Caco-2 (cell line): ENCODE measurements around the gene CLIC3. TPM values are rescaled to one million over a fixed set of nuclear protein-coding genes. Genes with fewer than 3 reads are reported as not detected.

Source experiments
- BruUV-seq: library from RNA; stranded (reverse); fragments of 400-500 nt; replicated peaks from 2 replicates; lab custom pipeline; 2021; lab: Mats Ljungman, UMichigan
- CTCF ChIA-PET: fragments of 300-600 bp; sonication (Branson Sonifier 250); formaldehyde crosslinking; loops from one replicate; lab custom pipeline; 2022; ENCODE audit warnings: antibody characterized with exemption; lab: Charles Lee
- POLR2A ChIA-PET: fragments of 300-600 bp; sonication (Branson Sonifier 250); formaldehyde crosslinking; loops from one replicate; lab custom pipeline; 2022; ENCODE audit warnings: antibody characterized with exemption; lab: Charles Lee
- DNase-seq, 2 experiments: peaks; one replicate each; pipeline versions ENCODE4 v3.0.0 to v3.0.0-alpha.2; 2020 to 2022
- H3K27me3 ChIP-seq: replicated peaks from 2 replicates; pipeline ENCODE4 v1.6.0; 2011; ENCODE audit warnings: low read length; ENCODE audit not compliant: control insufficient read depth, insufficient read depth
- H3K36me3 ChIP-seq: 2 replicates; pipeline ENCODE4 v1.5.1; 2011; ENCODE audit warnings: low read length; ENCODE audit not compliant: control insufficient read depth, insufficient read depth
- H3K4me1 ChIP-seq: fragments of 250-450 bp; sonication (Bioruptor Pico); 2 replicates; pipeline ENCODE4 v1.5.1; 2020; ENCODE audit warnings: mild to moderate bottlenecking
- H3K4me3 ChIP-seq: 2 replicates; pipeline ENCODE4 v1.5.1; 2011; ENCODE audit warnings: low read depth, mild to moderate bottlenecking, control low read depth, low read length
- H3K9me3 ChIP-seq: fragments of 250-450 bp; sonication (Bioruptor Pico); 2 replicates; pipeline ENCODE4 v1.5.1; 2020; ENCODE audit warnings: mild to moderate bottlenecking, moderate library complexity
- H3K27ac Mint-ChIP-seq: one replicate; pipeline ENCODE4 v1.8.0; 2022; ENCODE audit warnings: mixed read lengths; ENCODE audit not compliant: unreplicated experiment
- H3K27me3 Mint-ChIP-seq: one replicate; pipeline ENCODE4 v1.8.0; 2022; ENCODE audit warnings: mixed read lengths; ENCODE audit not compliant: insufficient read depth, unreplicated experiment
- H3K36me3 Mint-ChIP-seq: one replicate; pipeline ENCODE4 v1.8.0; 2022; ENCODE audit warnings: mild to moderate bottlenecking, mixed read lengths; ENCODE audit not compliant: insufficient read depth, unreplicated experiment
- H3K4me1 Mint-ChIP-seq: one replicate; pipeline ENCODE4 v1.8.0; 2022; ENCODE audit warnings: low read depth, mixed read lengths; ENCODE audit not compliant: unreplicated experiment
- H3K4me3 Mint-ChIP-seq: one replicate; pipeline ENCODE4 v1.8.0; 2022; ENCODE audit warnings: mild to moderate bottlenecking, moderate library complexity, mixed read lengths; ENCODE audit not compliant: unreplicated experiment
- H3K9me3 Mint-ChIP-seq: one replicate; pipeline ENCODE4 v1.8.0; 2022; ENCODE audit warnings: mixed read lengths; ENCODE audit not compliant: unreplicated experiment
- intact Hi-C: fragments of 100-400 bp; cut with micrococcal nuclease; formaldehyde crosslinking; loops from one replicate; pipeline ENCODE4 v1.10.0; 2022; ENCODE audit not compliant: unreplicated experiment
- total RNA-seq: library from RNA; stranded (reverse); gene quantifications from 2 replicates; pipeline ENCODE4 v1.2.3, GENCODE V29; 2022
- TF ChIP-seq, protein P1 (sequence below), 2 experiments: fragments of 200-600 bp in 1 of 2; IDR thresholded peaks; 1 replicate in 1 of 2; 2 replicates in 1 of 2; pipeline versions ENCODE4 v1.5.1 to v1.8.0; 2011 to 2022; ENCODE audit warnings: antibody characterized with exemption in 1 of 2, control low read depth in 1 of 2, inconsistent platforms in 1 of 2, low read depth in 1 of 2, low read length in 1 of 2, mild to moderate bottlenecking in 1 of 2, moderate library complexity in 1 of 2; ENCODE audit not compliant: insufficient read depth in 1 of 2, severe bottlenecking in 1 of 2, unreplicated experiment in 1 of 2

Gene CLIC3
- total RNA-seq, 1 experiment from 2014 or later, result 4.7 TPM

DNA sequence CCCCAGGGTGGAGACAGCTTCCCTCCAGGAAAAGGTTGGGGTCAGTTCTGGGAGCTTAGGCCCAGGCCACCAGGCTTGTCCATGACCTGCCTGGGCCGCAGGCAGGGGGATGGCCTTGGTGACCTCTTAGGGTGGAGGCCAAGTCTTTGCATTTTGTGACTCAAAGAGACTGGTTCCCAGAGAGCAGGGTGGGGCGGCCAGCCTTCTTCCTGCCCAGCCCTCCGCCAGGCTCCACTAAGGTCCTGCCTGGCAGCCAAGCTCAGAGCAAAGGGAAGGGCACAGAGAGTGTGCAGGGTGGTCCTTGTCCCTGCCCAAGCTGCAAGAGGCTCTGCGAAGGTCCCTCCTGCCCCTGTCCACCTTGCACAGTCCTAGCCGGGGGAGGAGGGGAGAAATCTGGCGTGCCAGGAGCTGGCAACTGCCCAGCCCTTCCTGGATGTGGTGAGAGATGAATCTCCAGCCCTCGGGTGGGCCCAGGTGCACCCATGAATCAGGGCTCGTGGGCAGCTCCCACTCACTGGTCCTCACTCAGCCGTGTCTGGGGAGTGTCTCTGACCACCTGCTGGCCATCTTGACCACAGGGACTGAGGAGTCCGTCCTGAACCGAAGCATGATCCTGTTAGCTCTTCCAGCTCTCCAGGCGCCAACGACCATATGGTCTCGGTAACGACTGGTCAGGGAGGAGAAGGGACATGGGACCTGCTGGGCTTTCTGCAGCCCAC lies 21.4 kb downstream of the CLIC3 start:
- H3K4me1 ChIP-seq, result no peaks in the 10 kb centered on the region
- no peaks in the 10 kb centered on the region for H3K9me3 ChIP-seq
- POLR2A ChIA-PET, result interaction anchor here (0.8 kb wide), 1 partner anchor 17 kb away, joined by 4 read pairs; the partner anchor contains the start of gene PAXX
- DNase-seq, result no peak
- no peak overlapping the region for H3K27ac Mint-ChIP-seq
- no TSS peak for BruUV-seq
- no peak overlapping the region for H3K4me3 Mint-ChIP-seq
- H3K4me1 Mint-ChIP-seq, result no peaks in the 10 kb centered on the region
- H3K36me3 ChIP-seq, result no peaks in the 10 kb centered on the region
- no peaks in the 10 kb centered on the region for H3K36me3 Mint-ChIP-seq
- TF ChIP-seq, protein P1, sequence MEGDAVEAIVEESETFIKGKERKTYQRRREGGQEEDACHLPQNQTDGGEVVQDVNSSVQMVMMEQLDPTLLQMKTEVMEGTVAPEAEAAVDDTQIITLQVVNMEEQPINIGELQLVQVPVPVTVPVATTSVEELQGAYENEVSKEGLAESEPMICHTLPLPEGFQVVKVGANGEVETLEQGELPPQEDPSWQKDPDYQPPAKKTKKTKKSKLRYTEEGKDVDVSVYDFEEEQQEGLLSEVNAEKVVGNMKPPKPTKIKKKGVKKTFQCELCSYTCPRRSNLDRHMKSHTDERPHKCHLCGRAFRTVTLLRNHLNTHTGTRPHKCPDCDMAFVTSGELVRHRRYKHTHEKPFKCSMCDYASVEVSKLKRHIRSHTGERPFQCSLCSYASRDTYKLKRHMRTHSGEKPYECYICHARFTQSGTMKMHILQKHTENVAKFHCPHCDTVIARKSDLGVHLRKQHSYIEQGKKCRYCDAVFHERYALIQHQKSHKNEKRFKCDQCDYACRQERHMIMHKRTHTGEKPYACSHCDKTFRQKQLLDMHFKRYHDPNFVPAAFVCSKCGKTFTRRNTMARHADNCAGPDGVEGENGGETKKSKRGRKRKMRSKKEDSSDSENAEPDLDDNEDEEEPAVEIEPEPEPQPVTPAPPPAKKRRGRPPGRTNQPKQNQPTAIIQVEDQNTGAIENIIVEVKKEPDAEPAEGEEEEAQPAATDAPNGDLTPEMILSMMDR (IDR thresholded peaks at IDR 0.05; ENCODE audit: insufficient read depth in 1 of 2, low read depth in 1 of 2, low read length in 1 of 2, severe bottlenecking in 1 of 2, unreplicated experiment in 1 of 2), result no peak
- no peaks in the 10 kb centered on the region for H3K9me3 Mint-ChIP-seq
- H3K4me3 ChIP-seq, result no peak overlapping the region
- H3K27me3 ChIP-seq, result no peaks in the 10 kb centered on the region
- no peaks in the 10 kb centered on the region for H3K27me3 Mint-ChIP-seq
- intact Hi-C loops, result no loop called here
- CTCF ChIA-PET, result interaction anchor here (1.3 kb wide), 1 partner anchor 55 kb away, joined by 3 read pairs; no protein-coding TSS in a partner anchor

DNA sequence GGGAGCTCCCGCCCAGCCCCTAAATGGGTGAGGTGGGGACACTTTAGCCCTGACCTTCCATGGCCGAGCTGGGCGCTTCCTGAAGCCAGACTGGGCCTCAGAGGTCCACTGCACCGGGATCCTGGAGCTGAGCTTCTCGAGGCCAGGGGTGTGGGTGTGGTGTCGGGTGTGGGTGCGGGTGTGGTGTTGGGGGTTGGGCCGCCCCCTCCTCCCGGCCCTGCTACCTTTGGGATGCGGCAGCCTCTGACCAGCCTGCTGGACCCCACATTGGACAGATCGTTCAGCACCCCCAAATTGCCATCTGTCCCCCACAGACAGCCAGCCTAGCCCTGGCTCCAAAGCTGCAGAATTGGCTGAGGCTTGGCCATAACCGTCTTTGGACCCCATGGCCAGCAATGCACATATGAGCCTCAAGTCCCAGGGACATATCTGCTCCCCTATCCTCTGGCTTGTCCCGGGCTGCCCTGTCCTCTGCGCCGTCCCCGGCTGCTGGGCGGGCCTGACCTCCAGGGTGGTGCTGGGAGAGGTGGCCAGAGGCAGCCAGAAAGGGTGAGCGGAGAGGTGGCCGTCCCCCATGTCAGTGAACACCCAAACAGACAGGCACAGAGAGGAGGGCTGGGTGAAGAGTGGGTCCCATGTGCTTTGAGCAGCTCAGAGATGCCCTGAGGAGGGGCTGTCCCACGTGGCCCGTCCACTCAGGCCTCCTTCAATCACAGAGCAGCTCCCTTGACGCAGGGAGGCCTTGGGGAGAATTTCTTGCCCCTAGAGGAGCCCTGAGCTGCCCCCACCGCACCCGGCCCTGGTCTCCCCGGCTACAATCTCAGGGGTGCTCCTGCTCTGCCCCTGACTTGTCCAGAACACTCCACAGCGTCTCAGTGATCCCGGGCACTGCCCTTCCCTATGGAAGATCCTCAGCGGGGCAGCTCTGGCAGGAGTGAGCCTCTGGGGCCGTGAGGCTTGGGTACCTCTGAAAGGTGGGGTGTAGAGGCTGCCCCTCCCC lies 22.4 kb downstream of the CLIC3 start:
- Histone ChIP-seq H3K9me3 (no peaks in the 10 kb centered on the region), H3K36me3 (no peaks in the 10 kb centered on the region), H3K27me3 (no peaks in the 10 kb centered on the region), H3K4me1 (no peaks in the 10 kb centered on the region), H3K4me3 (no peak overlapping the region)
- no peak overlapping the region for H3K27ac Mint-ChIP-seq
- H3K9me3 Mint-ChIP-seq, result no peaks in the 10 kb centered on the region
- intact Hi-C loops, result no loop called here
- no peak overlapping the region for H3K4me3 Mint-ChIP-seq
- no peak for DNase-seq
- TF ChIP-seq, protein P1 (IDR thresholded peaks at IDR 0.05; ENCODE audit: insufficient read depth in 1 of 2, low read depth in 1 of 2, low read length in 1 of 2, severe bottlenecking in 1 of 2, unreplicated experiment in 1 of 2), result no peak
- CTCF ChIA-PET, result interaction anchor here (0.6 to 1.3 kb wide), 2 partner anchors 23 to 56 kb away, joined by 3 read pairs; no protein-coding TSS in a partner anchor
- POLR2A ChIA-PET, result no interaction called here
- H3K27me3 Mint-ChIP-seq, result no peaks in the 10 kb centered on the region
- no peaks in the 10 kb centered on the region for H3K4me1 Mint-ChIP-seq
- no TSS peak for BruUV-seq
- no peaks in the 10 kb centered on the region for H3K36me3 Mint-ChIP-seq

DNA sequence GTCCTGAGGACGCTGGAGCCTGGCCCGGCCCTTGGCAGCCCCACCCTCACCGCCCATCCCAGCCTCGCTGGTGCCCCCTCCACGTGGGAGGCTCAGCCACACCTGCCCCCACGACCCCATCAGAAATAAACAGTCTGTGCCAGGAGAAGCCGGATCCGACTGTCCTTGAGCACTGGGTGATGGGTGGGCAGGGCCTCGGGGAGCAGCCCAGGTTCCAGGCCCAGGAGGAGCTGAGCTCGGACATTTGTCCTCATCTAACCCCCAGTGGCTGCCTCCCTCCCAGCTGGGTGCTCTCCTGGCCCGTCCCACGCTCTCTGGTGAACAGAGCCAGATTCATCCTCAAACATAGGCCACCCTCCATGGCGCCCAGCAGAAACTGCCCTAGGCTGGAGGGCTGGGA lies 23.6 kb downstream of the CLIC3 start:
- no peaks in the 10 kb centered on the region for H3K27me3 ChIP-seq
- no TSS peak for BruUV-seq
- H3K27ac Mint-ChIP-seq, result no peak overlapping the region
- H3K9me3 ChIP-seq, result no peaks in the 10 kb centered on the region
- no peaks in the 10 kb centered on the region for H3K36me3 Mint-ChIP-seq
- intact Hi-C loops, result no loop called here
- ChIA-PET CTCF (no interaction called here), POLR2A (no interaction called here)
- H3K9me3 Mint-ChIP-seq, result no peaks in the 10 kb centered on the region
- H3K4me3 ChIP-seq, result no peak overlapping the region
- no peaks in the 10 kb centered on the region for H3K36me3 ChIP-seq
- no peak overlapping the region for H3K4me3 Mint-ChIP-seq
- no peak for DNase-seq
- TF ChIP-seq, protein P1 (IDR thresholded peaks at IDR 0.05; ENCODE audit: insufficient read depth in 1 of 2, low read depth in 1 of 2, low read length in 1 of 2, severe bottlenecking in 1 of 2, unreplicated experiment in 1 of 2), result no peak
- no peaks in the 10 kb centered on the region for H3K4me1 ChIP-seq
- no peaks in the 10 kb centered on the region for H3K4me1 Mint-ChIP-seq
- H3K27me3 Mint-ChIP-seq, result no peaks in the 10 kb centered on the region
